Measurements from ENCODE around the gene PTPRM.

Gene PTPRM

GRCh38 chr18:8208716-8209115, 641.6 kb downstream of the PTPRM start:
- no peak for DNase-seq

GRCh38 chr18:8212896-8213780, 646.0 kb downstream of the PTPRM start:
- no peak for DNase-seq

- no peak for DNase-seq
Observed at GRCh38 chr18:8215741-8216140, 648.6 kb downstream of the PTPRM start.

GRCh38 chr18:8217051-8217564, 650.0 kb downstream of the PTPRM start:
- no peak for DNase-seq

- no peak for DNase-seq
Observed at GRCh38 chr18:8218197-8218596, 651.1 kb downstream of the PTPRM start.

- DNase-seq: no peak
Observed at GRCh38 chr18:8221452-8221851, 654.3 kb downstream of the PTPRM start.

GRCh38 chr18:8224576-8224975, 657.5 kb downstream of the PTPRM start:
- no peak for DNase-seq

- no peak for DNase-seq
Observed at GRCh38 chr18:8229040-8229439, 661.9 kb downstream of the PTPRM start.

- no peak for DNase-seq
Observed at GRCh38 chr18:8229787-8230186, 662.7 kb downstream of the PTPRM start.

GRCh38 chr18:8231316-8231715, 664.2 kb downstream of the PTPRM start:
- DNase-seq: no peak

- no peak for DNase-seq
Observed at GRCh38 chr18:8232791-8233190, 665.7 kb downstream of the PTPRM start.

- DNase-seq: no peak
Observed at GRCh38 chr18:8235894-8236293, 668.8 kb downstream of the PTPRM start.

- DNase-seq: no peak
Observed at GRCh38 chr18:8238507-8238906, 671.4 kb downstream of the PTPRM start.

GRCh38 chr18:8241731-8242130, 674.6 kb downstream of the PTPRM start:
- no peak for DNase-seq

GRCh38 chr18:8242151-8242696, 675.1 kb downstream of the PTPRM start:
- no peak for DNase-seq

GRCh38 chr18:8247700-8248099, 680.6 kb downstream of the PTPRM start:
- no peak for DNase-seq

- DNase-seq: no peak
Observed at GRCh38 chr18:8248576-8248975, 681.5 kb downstream of the PTPRM start.

GRCh38 chr18:8249811-8250210, 682.7 kb downstream of the PTPRM start:
- DNase-seq: no peak

GRCh38 chr18:8252371-8252770, 685.3 kb downstream of the PTPRM start:
- no peak for DNase-seq

- no peak for DNase-seq
Observed at GRCh38 chr18:8253944-8254343, 686.8 kb downstream of the PTPRM start.

GRCh38 chr18:8254654-8255053, 687.5 kb downstream of the PTPRM start:
- no peak for DNase-seq

- no peak for DNase-seq
Observed at GRCh38 chr18:8257851-8258434, 690.8 kb downstream of the PTPRM start.

- no peak for DNase-seq
Observed at GRCh38 chr18:8260319-8260718, 693.2 kb downstream of the PTPRM start.

- no peak for DNase-seq
Observed at GRCh38 chr18:8260827-8261226, 693.7 kb downstream of the PTPRM start.
